GM06990 (cell line): ENCODE data around the gene CYREN.

Experiments used
- DNase-seq: peaks from one replicate; pipeline ENCODE4 v3.0.0-alpha.2; 2011; ENCODE audit not compliant: insufficient read length; ENCODE audit errors: extremely low read depth
- H3K27me3 ChIP-seq: replicated peaks from 2 replicates; pipeline ENCODE4 v1.6.0; 2011; ENCODE audit warnings: low read length; ENCODE audit not compliant: control insufficient read depth, insufficient read depth
- H3K36me3 ChIP-seq: 2 replicates; pipeline ENCODE4 v1.5.1; 2011; ENCODE audit warnings: low read length; ENCODE audit not compliant: control insufficient read depth, insufficient read depth
- H3K4me3 ChIP-seq: replicated peaks from 2 replicates; pipeline ENCODE4 v1.5.1; 2011; ENCODE audit warnings: low read depth, mild to moderate bottlenecking, control low read depth, low read length
- CTCF ChIP-seq: IDR thresholded peaks from 2 replicates; pipeline ENCODE4 v1.5.1; 2011; ENCODE audit warnings: low read length, control low read depth, mild to moderate bottlenecking, inconsistent platforms; ENCODE audit not compliant: insufficient read depth, poor library complexity, severe bottlenecking

Gene CYREN

DNA sequence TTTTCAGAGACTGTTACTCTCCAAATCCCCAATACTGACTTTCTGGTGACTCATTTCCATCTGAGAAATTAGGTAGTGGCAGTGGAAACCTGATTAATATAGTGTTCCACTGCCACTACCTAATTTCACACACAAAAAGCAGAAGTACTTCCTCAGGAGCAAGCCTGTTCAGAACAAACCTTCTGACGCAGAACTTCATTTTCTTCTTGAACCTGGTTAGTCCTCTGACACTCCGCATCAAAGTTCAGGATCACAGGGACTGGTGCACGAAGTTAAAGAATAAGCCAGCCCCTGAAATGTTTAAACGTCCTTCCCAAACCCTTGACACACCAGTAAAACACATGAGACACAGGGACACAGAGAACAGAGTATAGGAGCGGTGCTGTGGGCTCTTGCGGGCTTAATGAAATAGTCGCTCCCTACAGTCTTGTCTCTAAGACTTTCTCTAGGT, 36.5 kb upstream of the CYREN start:
- Histone ChIP-seq H3K27me3 (no peaks in the 10 kb centered on the region), H3K4me3 (no peak overlapping the region; the same call in 1 of the 2 replicates), H3K36me3 (peaks cover 17% of the 10 kb centered on the region)
- peak; percentile 64 for DNase-seq
- no peak for TF ChIP-seq CTCF

DNA sequence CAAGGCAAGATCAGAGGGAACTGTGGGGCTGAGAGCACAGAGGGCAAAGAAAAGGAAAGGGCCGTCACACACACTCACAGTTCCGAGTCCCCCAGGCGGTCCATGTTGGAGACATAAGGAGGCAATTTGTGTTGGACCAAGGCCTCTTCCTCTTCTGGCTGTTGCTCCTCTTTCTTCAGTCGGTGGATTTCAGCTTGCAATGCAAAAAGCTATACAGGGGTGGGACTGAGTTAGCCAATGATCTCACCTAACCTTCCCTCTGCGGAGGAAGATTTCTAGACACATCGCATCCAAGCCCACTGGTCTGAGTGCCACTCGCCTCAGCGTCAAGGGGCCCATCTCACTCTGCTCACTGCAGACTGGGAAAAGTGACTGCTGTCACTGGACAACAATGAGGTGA, 35.3 kb upstream of the CYREN start:
- no peak for DNase-seq
- no peaks in the 10 kb centered on the region for H3K27me3 ChIP-seq
- TF ChIP-seq CTCF: no peak
- no peak overlapping the region for H3K4me3 ChIP-seq
- peaks cover 17% of the 10 kb centered on the region for H3K36me3 ChIP-seq

DNA sequence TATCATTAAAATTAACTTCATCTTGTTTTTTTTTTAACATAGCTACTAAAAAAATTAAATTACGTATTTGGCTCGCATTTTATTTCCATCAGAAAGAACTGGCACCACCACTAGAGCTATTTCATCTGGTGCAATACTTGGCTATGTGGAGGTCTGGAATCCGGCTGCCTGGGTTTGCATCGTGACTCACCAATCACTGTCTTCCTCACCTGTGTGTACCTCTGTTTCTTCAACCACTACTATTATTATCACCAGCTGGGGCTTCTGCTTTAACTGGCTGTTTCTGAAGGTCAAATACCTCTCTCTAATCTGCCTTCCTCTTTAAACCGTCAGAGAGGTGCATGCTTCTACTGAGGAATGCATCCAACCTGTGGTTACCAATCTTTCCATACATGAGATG, 34.4 kb upstream of the CYREN start:
- H3K27me3 ChIP-seq: no peaks in the 10 kb centered on the region
- no peak for DNase-seq
- H3K4me3 ChIP-seq: no peak overlapping the region
- H3K36me3 ChIP-seq: peaks cover 17% of the 10 kb centered on the region
- no peak for TF ChIP-seq CTCF

DNA sequence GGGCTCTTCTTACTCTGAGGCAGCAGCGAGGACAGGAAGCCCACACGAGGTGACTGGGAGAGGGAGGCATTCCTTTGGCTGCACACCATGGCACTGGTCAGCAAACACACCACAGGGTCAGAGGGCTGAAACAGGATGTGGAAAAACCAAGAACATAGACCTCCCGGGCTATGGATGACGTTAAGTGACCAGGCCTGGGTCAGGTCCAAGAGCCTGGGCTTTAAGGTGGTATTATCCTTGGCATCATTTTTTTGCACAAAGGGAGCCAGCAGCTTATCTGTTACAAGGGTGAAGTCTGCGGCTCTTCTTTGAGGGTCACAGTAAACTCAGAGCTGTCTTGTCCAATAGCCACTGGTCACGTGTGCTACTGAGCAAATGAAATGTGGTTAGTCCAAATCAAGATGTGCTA, 33.8 kb upstream of the CYREN start:
- DNase-seq: no peak
- TF ChIP-seq CTCF: no peak
- H3K36me3 ChIP-seq: peaks cover 20% of the 10 kb centered on the region

GRCh38 chr7:135201350-135201749, 30.8 kb upstream of the CYREN start:
- H3K36me3 ChIP-seq: peaks cover 29% of the 10 kb centered on the region
- H3K27me3 ChIP-seq: no peaks in the 10 kb centered on the region
- H3K4me3 ChIP-seq: no peak overlapping the region
- no peak for DNase-seq
- no peak for TF ChIP-seq CTCF

More for the DNA sequence above, 33.8 kb upstream of the CYREN start:
- Histone ChIP-seq H3K4me3 (no peak overlapping the region), H3K27me3 (no peaks in the 10 kb centered on the region)

- H3K36me3 ChIP-seq: peaks cover 31% of the 10 kb centered on the region
- DNase-seq: no peak
- H3K4me3 ChIP-seq: no peak overlapping the region
- TF ChIP-seq CTCF: no peak
- no peaks in the 10 kb centered on the region for H3K27me3 ChIP-seq
Measured at GRCh38 chr7:135200821-135201331, 30.4 kb upstream of the CYREN start.
